ENCODE results near the gene TRPM2. TPM values are rescaled to one million over a fixed set of nuclear protein-coding genes. Genes with fewer than 3 reads are reported as not detected.

Gene TRPM2
- total RNA-seq, 1 experiment from 2014 or later: not detected

DNA sequence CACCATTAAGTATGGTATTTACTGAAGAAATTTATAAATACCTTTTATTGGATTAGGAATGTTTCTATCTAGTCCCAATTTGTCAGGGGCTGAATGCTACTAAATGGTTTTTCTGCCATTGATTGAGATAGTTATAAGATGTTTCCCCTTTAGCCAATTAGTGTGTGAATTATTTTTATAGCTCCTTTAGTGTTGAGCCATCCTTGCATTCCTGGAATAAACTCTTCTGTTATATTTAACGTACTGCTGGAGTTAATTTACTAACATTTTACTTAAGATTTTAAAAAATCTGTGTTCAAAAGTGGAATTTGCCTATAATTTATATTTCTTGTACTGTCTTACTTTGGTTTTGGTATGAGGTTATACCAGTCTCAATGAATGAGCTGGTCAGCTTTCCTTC, 76.5 kb downstream of the TRPM2 start:
- peak; percentile 1 for DNase-seq (ENCODE audit: low read depth)

DNA sequence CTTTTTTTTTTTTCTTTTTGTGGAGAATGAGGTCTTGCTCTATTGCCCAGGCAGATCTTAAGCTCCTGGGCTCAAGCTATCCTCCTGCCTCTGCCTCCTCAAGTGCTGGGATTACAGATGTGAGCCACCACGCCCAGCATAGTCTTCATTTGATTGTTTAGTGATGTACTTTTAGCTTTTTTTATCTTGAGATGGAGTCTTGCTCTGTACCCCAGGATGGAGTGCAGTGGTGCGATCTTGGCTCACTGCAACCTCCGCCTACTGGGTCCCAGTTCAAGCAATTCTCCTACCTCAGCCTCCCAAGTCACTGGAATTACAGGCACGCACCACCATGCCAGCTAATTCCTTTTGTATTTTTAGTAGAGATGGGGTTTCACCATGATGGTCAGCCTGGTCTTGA, 77.9 kb downstream of the TRPM2 start:
- no peak for DNase-seq (ENCODE audit: low read depth)

DNA sequence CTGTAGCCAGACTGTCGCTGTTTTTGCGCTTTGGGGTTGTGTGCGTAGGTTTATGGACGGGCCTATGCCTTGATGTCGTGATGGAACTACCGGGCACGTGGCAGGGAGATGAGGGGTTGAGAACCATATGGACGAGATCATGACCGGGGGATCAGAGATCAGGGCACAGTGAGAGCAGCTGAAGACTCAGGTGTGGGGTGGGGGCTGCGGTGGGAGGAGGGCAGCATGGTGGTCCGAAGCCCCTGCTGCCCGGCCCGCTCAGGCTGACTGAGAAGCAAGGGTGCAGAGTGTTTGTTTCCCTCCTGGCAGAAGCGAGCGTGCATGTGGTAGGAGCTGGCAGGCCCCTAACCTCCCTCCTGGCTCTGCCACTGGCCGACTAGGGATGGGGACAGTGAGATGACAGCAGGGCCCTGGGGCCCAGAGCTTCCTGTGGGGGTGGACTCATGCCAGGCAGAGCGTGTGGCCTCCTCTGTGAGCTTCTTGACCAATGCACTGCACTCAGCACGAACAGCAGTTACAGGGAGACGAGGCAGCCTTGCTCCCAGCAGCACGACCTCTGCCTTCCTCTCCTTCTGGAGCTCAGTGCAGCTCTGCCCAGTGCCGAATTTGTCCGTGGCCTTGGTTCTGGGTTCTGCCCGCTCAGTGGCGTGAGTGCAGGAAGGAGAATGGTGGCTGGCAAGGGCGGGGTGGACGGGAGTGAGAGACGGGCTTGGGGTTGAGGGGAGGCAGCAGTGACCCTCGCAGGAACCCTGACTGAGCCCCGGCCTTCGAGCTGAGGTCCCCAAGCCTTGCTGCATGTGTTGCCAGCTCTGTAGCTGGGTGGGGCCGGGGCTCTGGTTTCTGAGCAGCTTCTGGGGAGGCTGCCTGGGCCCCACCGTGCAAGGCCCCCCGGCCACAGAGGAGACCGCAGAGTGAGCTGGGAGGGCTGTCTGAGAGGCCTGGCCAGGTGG, 79.7 kb downstream of the TRPM2 start:
- no peak for DNase-seq (ENCODE audit: low read depth)

DNA sequence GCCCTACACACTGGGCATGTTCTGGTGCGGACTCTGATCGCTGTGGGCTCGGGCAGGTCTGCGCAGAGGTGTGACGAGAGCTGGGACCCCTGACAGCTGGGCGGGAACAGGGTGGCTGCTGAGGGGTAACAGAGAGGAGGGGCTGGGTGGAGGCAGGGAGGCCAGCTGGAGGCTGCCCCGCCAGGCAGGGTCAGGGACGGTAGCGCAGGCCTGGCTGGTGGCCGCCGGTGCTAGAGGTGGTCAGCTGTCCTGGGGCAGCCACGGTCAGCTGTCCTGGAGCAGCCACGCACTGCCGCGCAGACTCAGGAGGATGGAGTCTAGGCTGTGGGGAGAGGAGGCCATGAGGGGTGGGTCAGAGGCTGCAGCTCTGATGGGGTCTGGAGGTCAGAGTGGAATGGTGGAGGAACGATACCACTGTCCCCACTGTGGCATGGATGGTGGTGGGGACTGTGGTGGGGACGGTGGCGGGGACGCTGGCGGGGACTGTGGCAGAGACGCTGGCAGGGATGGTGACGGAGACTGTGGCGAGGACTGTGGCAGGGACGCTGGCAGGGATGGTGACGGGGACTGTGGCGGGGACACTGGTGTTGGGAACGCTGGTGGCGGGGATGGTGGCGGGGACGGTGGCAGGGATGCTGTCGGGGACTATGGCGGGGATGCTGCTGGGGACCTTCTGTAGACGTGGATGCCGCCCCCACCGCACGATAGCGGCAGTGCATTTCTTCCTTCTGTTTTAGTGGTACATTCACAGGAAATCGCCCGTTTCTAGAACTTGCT, 80.6 kb downstream of the TRPM2 start:
- DNase-seq (ENCODE audit: low read depth): no peak

DNA sequence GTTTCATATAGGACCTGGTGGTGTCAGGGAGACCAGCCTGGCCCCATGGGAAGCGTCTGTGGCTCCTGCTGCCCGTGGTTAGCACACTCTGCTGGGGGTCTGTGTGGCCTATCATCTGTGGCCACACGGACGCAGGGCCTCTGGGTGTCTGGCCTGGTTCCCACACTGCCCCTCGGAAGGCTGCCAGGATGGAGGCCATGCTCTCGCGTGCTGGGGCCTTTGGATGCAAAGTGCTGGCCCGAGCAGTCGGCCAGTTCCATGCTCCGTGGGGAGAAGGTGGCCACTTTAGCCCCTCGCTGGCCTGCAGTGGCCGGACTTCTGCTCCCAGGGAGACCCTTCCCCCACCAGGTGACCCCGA, 81.1 kb downstream of the TRPM2 start:
- no peak for DNase-seq (ENCODE audit: low read depth)

DNA sequence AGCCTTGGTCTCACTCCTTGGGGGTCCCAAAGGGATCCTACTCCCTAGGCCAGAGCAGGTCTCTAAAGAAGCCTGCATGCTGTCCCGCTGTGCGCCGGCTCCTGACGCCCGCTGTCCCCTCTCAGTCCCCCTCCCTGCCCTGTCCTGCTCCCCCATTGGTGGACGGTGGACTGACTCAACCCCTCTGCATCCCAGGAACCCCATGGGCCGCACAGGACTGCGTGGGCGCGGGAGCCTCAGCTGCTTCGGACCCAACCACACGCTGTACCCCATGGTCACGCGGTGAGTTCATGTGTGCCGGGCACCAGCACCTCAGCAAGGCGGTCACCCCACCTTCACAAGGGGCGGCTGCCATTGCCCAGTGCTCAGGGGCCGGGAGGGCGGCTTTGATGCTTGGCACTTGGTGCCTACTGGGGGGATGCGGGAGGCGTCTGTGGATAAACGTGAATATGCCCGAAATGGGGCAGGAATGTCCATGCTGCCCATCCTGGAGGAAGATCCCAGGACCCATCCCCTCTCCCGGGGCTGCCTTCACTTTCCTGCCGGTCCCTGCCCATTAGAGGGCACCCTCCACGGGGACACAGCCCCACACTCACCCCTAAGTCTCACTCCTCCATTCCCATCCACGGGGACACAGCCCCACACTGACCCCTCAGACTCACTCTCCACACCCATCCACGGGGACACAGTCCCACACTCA, 81.7 kb downstream of the TRPM2 start:
- no peak for DNase-seq (ENCODE audit: low read depth)

DNA sequence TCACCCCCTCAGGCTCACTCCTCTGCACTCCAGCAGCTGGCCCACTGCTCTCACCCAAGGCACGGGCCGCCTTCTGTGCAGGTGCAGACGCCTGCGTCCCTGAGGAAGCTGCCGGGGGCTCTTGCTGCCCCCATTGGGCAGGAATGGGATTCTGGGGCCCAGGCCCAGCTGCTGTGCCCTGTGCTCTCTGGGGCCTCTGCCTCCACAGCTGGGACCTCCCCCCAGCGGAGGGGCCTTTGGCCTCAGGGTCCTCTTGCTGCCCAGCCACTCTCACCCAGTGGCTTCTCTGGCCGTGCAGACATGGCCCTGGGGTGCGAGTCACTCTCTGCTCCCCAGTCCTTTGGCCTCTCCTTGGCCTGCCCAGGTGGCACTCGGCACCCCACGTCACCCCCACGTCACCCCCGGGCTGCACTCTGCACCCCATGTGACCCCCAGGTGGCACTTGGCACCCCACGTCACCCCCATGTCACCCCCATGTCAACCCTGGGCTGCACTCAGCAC, 82.7 kb downstream of the TRPM2 start:
- DNase-seq (ENCODE audit: low read depth): no peak

DNA sequence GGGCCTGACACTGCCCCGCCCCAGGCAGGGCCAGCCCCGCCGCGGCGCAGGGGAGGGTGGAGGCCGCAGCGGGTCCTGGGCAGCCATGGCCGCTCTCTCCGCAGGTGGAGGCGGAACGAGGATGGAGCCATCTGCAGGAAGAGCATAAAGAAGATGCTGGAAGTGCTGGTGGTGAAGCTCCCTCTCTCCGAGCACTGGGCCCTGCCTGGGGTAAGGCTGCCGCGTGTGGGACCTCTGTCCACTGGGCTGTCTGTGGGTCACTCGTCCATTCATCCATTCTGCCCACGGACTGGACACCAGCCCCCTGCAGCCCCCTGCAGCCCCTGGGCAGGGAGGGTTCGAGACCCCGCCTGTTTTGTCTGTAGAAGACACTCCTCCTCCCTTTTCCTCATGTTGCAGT, 83.5 kb downstream of the TRPM2 start:
- no peak for DNase-seq (ENCODE audit: low read depth)

DNA sequence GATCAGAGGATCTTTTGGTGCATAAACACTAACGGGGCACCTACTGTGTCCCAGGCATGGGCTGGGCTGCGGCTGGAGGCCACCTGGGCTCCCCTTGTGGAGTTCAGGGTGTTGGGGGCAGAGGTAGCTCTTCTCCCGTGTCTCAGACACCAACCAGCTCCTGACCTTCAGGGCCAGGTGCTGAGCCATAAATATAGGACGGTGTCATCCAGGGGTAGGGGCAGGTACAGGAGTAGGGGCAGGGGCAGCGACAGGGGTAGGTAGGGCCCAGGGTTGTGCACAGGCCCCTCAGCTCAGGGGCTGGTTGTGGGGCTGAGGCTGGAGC, 83.9 kb downstream of the TRPM2 start:
- DNase-seq (ENCODE audit: low read depth): no peak

DNA sequence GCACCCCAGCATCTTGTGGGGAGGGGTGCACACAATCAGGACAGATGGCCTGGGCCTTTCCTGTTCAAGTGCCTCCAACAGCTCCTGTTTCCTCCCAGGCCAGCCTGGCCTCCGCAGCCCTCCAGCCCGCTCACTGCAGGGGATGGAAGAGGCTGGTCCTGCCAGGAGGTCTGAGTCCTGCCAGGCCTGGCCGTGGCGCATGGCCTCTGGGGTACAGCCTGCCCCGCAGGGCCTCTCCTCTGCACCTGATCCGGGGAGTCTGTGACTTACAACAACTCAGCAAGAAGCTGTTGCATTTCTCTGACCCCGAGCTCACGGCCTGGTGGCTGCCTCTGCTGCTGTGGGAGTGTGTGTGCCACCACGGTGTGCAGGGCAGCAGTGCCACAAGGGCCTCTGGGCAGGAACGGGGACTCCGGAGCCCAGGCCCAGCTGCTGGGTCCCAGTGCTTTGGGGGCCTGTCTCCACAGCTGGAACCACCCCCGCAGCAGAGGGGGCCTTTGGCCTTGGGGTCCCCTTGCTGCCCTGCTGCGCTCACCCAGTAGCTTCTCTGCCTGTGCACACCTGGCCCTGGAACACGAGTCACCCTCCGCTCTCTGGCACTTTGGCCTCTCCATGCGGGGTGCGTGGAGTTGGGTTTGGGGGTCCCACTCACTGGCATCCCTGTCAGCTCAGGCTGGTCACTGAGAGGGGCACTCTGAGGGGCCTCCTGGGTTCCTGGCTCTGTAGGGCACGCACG, 84.4 kb downstream of the TRPM2 start:
- no peak for DNase-seq (ENCODE audit: low read depth)

DNA sequence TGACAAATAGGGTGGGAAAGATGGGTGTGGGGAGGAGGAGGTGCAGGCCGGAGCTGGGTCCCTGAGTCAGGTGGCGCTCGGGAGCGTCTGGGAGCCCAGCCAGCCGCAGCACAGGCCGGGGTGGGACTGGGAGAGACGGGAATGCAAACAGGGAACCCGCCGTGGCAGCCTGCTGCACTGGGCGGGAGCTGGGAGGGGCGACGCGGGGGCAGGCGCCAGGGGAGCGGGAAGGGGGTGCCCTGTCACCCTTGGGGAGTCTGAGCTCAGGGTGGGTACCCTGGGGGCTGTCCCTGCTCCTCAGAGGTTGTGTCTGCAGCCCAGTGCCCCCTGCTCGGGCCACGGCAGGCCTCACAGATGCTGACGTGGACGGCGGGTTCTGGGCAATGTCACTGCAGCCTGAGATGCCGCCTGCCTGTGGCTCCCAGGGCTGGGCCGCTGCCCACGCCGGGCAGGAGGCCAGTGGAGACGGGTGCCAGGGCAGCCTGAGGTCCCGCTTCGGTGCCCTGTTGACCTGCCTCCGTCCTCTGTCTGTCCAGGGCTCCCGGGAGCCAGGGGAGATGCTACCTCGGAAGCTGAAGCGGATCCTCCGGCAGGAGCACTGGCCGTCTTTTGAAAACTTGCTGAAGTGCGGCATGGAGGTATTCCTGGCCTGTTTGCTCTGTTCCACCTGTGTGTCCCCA, 85.2 kb downstream of the TRPM2 start:
- DNase-seq (ENCODE audit: low read depth): no peak

DNA sequence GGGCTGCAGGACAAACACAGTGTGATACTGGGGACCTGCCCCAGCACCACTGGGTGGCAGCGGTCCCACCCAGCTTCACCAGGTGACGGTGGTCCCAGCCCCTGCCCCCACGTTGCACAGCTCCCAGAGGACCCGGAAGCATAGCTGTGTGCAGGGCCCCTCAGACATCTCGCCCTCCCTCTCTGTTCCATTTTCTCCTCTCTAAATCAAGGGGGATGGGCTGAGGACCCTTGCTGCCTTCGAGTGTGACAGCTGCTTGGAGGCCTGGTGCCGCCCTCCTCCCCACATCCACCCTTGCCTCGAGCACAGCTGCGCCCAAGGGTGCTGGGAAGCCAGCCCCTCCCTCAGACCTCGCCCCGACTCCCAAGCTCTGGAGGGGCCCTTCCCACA, 85.8 kb downstream of the TRPM2 start:
- DNase-seq (ENCODE audit: low read depth): no peak

DNA sequence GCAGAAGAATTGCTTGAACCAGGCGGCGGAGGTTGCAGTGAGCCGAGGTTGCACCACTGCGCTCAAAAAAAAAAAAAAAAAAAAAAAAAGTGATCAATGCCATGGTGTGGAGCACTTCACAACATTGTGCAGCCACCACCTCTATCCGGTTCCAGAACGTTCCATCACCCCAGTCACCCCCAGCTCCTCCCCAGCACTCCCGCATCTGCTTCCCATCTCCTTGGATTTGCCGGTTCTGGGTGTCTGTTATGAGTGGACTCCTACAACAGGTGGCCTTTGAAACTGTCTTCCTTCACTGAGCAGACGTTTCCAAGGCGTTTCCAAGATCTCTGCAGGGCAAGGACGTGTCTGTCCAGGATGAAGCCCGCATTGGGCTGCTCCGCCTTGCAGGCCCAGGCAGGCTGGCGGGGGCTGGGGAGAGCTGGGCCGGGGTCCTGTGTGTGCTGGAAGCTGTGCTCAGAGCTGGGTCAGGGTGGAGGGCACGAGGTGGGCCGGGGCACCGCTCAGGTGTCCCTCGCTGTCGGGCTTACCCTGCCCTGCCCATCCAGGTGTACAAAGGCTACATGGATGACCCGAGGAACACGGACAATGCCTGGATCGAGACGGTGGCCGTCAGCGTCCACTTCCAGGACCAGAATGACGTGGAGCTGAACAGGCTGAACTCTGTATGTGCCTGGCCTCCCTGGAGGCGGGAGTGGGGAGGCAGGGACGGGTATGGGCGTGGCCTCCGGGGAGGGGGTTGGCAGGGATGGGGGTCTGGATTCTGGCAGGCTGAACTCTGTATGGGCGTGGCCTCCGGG, 87.0 kb downstream of the TRPM2 start:
- no peak for DNase-seq (ENCODE audit: low read depth)

DNA sequence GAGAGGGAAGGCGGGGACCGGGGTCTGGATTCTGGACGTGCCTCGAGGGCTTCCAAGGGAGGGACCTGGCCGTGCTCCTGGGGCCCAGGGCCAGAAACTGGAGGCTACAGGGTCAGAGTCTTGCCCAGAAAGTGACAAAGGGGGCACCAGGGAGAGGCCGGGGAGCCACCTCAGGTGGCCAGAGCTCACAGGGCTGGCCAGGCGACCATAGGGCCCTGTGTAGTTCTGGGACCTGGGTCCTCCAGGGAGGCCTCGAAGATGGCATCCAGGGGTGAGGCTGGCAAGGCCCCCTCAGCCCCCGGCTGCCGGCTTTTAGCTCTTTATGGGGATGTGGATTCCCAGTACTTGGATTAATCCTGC, 87.6 kb downstream of the TRPM2 start:
- DNase-seq (ENCODE audit: low read depth): no peak

DNA sequence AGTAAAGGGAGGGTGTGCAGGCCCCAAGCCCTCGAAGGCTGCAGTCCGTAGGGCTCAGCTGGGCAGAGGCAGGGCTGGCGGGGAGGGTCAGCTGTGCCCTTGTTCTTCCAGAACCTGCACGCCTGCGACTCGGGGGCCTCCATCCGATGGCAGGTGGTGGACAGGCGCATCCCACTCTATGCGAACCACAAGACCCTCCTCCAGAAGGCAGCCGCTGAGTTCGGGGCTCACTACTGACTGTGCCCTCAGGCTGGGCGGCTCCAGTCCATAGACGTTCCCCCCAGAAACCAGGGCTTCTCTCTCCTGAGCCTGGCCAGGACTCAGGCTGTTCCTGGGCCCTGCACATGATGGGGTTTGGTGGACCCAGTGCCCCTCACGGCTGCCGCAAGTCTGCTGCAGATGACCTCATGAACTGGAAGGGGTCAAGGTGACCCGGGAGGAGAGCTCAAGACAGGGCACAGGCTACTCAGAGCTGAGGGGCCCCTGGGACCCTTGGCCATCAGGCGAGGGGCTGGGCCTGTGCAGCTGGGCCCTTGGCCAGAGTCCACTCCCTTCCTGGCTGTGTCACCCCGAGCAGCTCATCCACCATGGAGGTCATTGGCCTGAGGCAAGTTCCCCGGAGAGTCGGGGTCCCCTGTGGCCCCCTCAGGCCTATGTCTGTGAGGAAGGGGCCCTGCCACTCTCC, 88.3 kb downstream of the TRPM2 start:
- no peak for DNase-seq (ENCODE audit: low read depth)

DNA sequence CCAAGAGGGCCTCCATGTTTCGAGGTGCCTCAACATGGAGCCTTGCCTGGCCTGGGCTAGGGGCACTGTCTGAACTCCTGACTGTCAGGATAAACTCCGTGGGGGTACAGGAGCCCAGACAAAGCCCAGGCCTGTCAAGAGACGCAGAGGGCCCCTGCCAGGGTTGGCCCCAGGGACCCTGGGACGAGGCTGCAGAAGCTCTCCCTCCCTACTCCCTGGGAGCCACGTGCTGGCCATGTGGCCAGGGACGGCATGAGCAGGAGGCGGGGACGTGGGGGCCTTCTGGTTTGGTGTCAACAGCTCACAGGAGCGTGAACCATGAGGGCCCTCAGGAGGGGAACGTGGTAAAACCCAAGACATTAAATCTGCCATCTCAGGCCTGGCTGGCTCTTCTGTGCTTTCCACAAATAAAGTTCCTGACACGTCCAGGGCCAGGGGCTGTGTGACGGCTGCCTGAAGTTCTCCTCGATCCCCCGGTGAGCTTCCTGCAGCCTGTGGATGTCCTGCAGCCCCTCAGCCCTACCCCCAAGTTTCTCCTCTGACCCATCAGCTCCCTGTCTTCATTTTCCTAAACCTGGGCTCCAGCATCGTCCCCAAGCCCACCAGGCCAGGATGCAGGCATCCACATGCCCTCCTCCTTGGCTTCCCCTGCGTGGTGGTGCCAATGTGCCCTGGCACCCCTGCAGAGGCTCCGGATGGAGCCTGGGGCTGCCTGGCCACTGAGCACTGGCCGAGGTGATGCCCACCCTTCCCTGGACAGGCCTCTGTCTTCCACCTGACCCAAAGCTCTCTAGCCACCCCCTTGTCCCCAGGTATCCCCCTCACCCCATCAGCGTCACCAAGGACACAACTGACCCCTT, 89.1 kb downstream of the TRPM2 start:
- DNase-seq (ENCODE audit: low read depth): no peak

DNA sequence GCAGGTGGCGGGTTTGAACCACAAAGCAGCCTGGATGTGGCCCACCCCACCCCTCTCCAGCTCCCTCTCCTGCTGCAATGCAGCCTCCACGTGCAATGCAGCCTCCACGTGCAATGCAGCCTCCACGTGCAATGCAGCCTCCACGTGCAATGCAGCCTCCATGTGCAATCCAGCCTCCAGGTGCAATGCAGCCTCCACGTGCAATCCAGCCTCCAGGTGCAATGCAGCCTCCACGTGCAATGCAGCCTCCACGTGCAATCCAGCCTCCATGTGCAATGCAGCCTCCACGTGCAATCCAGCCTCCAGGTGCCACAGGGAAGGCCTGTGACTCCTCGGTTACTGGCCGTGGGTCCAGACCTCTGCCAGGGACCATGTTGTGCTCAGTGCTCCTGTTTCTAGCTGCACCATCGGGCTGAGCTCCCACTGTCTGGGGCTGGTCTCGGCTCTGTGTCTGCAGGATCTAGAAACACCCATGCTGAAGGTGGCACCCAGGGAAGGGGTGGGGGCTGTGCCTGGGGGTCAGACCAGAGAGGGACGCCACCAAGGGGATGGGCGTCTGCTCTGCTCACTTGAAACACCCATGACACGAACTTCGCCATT, 90.0 kb downstream of the TRPM2 start:
- no peak for DNase-seq (ENCODE audit: low read depth)

DNA sequence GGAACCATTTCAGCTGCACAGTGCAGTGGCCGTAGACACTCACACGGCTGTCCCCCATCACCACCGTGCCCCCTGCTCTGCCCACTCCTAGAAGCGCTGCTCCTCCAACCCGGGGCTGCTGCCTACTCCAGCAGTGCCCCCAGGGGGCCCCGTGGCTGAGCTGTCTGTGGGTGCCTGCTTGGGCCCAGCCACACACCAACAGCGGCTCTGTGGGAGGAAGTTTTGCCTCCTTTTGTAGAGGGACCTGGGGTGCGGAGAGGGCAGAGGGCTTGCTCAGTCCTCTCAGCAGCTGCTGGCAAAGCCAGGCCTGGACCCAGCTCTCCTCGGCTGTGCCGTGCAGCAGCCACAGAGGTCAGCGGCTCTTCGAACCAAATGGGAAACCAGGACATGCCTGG, 90.5 kb downstream of the TRPM2 start:
- no peak for DNase-seq (ENCODE audit: low read depth)
